GM12872 (cell line): ENCODE results near the gene DCAF8L2.

ENCODE experiments used
- CTCF ChIP-seq: IDR thresholded peaks from 3 replicates; pipeline ENCODE4 v1.5.1; 2011; ENCODE audit warnings: low read depth, mild to moderate bottlenecking, low read length, moderate library complexity; ENCODE audit not compliant: insufficient read depth

The DCAF8L2 gene

GRCh38 chrX:27735914-27736313 is 145.8 kb downstream of the DCAF8L2 start:
- no peak for TF ChIP-seq CTCF

- TF ChIP-seq CTCF, result no peak
Observed at GRCh38 chrX:27740933-27741332, 150.8 kb downstream of the DCAF8L2 start.

GRCh38 chrX:27746516-27746915 is 156.4 kb downstream of the DCAF8L2 start:
- TF ChIP-seq CTCF, result no peak

GRCh38 chrX:27751976-27752375 is 161.8 kb downstream of the DCAF8L2 start:
- no peak for TF ChIP-seq CTCF

GRCh38 chrX:27765718-27766117 is 175.6 kb downstream of the DCAF8L2 start:
- no peak for TF ChIP-seq CTCF

- TF ChIP-seq CTCF, result no peak
Observed at GRCh38 chrX:27767387-27767786, 177.2 kb downstream of the DCAF8L2 start.

- TF ChIP-seq CTCF, result no peak
Observed at GRCh38 chrX:27775984-27776383, 185.8 kb downstream of the DCAF8L2 start.
